ENCODE results near the gene GLO1.

DNA sequence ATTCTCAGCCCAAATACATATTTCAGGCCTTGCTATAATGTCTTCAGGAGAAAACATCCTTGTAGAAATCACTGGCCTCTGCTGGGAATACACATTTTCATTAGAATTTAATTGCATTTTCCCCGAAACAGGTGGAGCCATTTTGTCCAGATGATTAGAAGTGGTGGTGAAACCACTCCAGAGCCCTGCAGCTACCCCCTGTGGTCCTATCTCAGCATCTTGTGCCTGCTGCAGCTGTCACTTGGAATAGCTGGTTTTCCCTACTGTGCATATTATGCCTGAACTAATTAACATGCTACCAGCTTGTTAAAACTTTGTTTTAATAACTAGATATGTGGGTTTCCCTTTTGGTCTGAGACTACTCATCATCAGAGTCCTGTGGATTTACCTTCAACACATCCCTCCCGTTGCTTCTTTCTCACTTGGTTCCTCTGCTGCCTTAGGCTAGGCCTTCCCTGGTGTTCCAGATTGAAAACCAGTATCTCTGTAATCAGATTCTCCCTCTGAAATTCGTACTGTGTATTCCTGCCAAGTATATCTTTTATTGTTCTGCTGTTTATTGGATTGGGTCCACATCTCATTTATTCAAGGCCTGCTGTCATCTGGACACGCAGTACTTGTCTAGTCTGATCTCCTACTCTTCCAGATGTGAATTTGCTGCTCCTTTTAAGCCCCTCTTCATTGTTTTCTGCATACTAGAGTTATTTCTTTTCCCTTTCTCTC is 27.4 kb upstream of the GLO1 start:
- no peak for TF ChIP-seq CTCF (IDR thresholded peaks at IDR 0.05)
- TF ChIP-seq POLR2A (IDR thresholded peaks at IDR 0.05): no peak

Data from body of pancreas (tissue), 4 donors.